ENCODE data around the gene CYP11A1.

Gene CYP11A1

GRCh38 chr15:74293021-74293810 lies 74.2 kb downstream of the CYP11A1 start:
- peak in 1 of 2 experiments; percentile 32 for DNase-seq

GRCh38 chr15:74291101-74292071 lies 76.1 kb downstream of the CYP11A1 start:
- DNase-seq, result peak; percentile 90 to 92

- DNase-seq, result no peak
These were observed 76.8 kb downstream of the CYP11A1 start for GRCh38 chr15:74290645-74291044.

GRCh38 chr15:74289671-74290070 lies 77.8 kb downstream of the CYP11A1 start:
- DNase-seq, result no peak
